ENCODE results near the gene DSCAM.

- TF ChIP-seq CTCF (IDR thresholded peaks at IDR 0.05 in 2 of 3, conservative IDR thresholded peaks at IDR 0.05 in 1 of 3; ENCODE audit: borderline replicate concordance in 1 of 3, insufficient read depth in 1 of 3, low read depth in 2 of 3, low read length in 2 of 3) (no peak), POLR2AphosphoS5 (IDR thresholded peaks at IDR 0.05; ENCODE audit: low read depth, low read length) (no peak), POLR2A (IDR thresholded peaks at IDR 0.05; ENCODE audit: borderline replicate concordance, extremely low read depth, insufficient read depth, insufficient read length) (no peak), EZH2 (IDR thresholded peaks at IDR 0.05) (no peak), MAX (IDR thresholded peaks at IDR 0.05) (no peak), REST (IDR thresholded peaks at IDR 0.05; ENCODE audit: low read depth) (no peak), ZBTB33 (IDR thresholded peaks at IDR 0.05; ENCODE audit: extremely low read depth, insufficient replicate concordance, low read length) (no peak)
Measured at GRCh38 chr21:40534886-40535285, 312.1 kb downstream of the DSCAM start.

All from HCT116 (cell line).